Measurements from ENCODE around the gene SPRR2F.
"Not testable (repeated sequence)": the region's sequence is repeated elsewhere in the genome, so short reads cannot be mapped to it uniquely, and the experiment has no call there.

DNA sequence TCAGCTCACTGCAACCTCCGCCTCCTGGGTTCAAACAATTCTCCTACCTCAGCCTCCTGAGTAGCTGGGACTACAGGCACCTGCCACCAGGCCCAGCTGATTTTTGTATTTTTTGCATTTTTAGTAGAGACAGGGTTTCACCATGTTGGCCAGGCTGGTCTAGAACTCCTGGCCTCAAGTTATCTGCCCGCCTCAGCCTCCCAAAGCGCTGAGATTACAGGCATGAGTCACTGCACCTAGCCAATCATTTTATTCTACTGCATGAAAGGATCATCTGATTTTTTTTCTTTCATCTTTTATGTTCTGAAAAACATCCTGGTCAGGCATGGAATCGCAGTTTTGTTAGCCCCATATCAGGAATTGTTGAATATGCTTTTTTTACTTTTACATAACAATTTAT is 15.4 kb upstream of the SPRR2F start:
- TF ChIP-seq, protein P1, sequence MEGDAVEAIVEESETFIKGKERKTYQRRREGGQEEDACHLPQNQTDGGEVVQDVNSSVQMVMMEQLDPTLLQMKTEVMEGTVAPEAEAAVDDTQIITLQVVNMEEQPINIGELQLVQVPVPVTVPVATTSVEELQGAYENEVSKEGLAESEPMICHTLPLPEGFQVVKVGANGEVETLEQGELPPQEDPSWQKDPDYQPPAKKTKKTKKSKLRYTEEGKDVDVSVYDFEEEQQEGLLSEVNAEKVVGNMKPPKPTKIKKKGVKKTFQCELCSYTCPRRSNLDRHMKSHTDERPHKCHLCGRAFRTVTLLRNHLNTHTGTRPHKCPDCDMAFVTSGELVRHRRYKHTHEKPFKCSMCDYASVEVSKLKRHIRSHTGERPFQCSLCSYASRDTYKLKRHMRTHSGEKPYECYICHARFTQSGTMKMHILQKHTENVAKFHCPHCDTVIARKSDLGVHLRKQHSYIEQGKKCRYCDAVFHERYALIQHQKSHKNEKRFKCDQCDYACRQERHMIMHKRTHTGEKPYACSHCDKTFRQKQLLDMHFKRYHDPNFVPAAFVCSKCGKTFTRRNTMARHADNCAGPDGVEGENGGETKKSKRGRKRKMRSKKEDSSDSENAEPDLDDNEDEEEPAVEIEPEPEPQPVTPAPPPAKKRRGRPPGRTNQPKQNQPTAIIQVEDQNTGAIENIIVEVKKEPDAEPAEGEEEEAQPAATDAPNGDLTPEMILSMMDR (IDR thresholded peaks at IDR 0.05): not testable (repeated sequence)
- TF ChIP-seq POLR2AphosphoS5 (IDR thresholded peaks at IDR 0.05; ENCODE audit: insufficient read depth in 1 of 2, low read depth in 1 of 2): not testable (repeated sequence)
